MM.1S (cell line): ENCODE results near the gene C16orf92.

Experiments used
- DNase-seq: peaks from one replicate; pipeline ENCODE4 v3.0.0-alpha.2; 2015
- H2AFZ ChIP-seq: fragments of 300-600 bp; sonication (generic); 2 replicates; pipeline ENCODE4 v1.6.0; 2016; ENCODE audit warnings: antibody characterized with exemption, low read length
- H3F3A ChIP-seq: fragments of 300-600 bp; sonication (generic); 2 replicates; pipeline ENCODE4 v1.6.1; 2016; ENCODE audit warnings: mild to moderate bottlenecking, antibody characterized with exemption, low read length, moderate library complexity, mixed read lengths; ENCODE audit not compliant: insufficient read depth
- H3K27ac ChIP-seq: fragments of 300-600 bp; sonication (generic); 2 replicates; pipeline ENCODE4 v1.5.1; 2016; ENCODE audit warnings: mild to moderate bottlenecking, low read length
- H3K27me3 ChIP-seq: fragments of 300-600 bp; sonication (generic); replicated peaks from 2 replicates; pipeline ENCODE4 v1.6.0; 2016; ENCODE audit warnings: low read length; ENCODE audit not compliant: insufficient read depth
- H3K36me3 ChIP-seq: fragments of 300-600 bp; sonication (generic); replicated peaks from 2 replicates; pipeline ENCODE4 v1.6.1; 2016; ENCODE audit warnings: mild to moderate bottlenecking, low read length, mixed read lengths; ENCODE audit not compliant: insufficient read depth
- H3K4me1 ChIP-seq: fragments of 300-600 bp; sonication (generic); 2 replicates; pipeline ENCODE4 v1.6.1; 2016; ENCODE audit warnings: low read length, mixed read lengths
- H3K4me2 ChIP-seq: fragments of 300-600 bp; sonication (generic); 2 replicates; pipeline ENCODE4 v1.6.0; 2016; ENCODE audit warnings: low read depth, low read length
- H3K4me3 ChIP-seq: fragments of 300-600 bp; sonication (generic); 2 replicates; pipeline ENCODE4 v1.5.1; 2016; ENCODE audit warnings: low read length, mixed read lengths
- H3K79me2 ChIP-seq: fragments of 300-600 bp; sonication (generic); 2 replicates; pipeline ENCODE4 v1.6.1; 2016; ENCODE audit warnings: mixed run types, low read length, mixed read lengths
- H3K9ac ChIP-seq: fragments of 300-600 bp; sonication (generic); 2 replicates; pipeline ENCODE4 v1.6.1; 2016; ENCODE audit warnings: low read length, mixed read lengths
- H3K9me2 ChIP-seq: fragments of 300-600 bp; sonication (generic); replicated peaks from 2 replicates; pipeline ENCODE4 v1.6.1; 2016; ENCODE audit warnings: mild to moderate bottlenecking, low read length, mixed read lengths; ENCODE audit not compliant: insufficient read depth
- H3K9me3 ChIP-seq: fragments of 300-600 bp; sonication (generic); replicated peaks from 2 replicates; pipeline ENCODE4 v1.6.1; 2016; ENCODE audit warnings: mild to moderate bottlenecking, low read length, mixed read lengths; ENCODE audit not compliant: insufficient read depth
- H4K20me1 ChIP-seq: fragments of 300-600 bp; sonication (generic); 2 replicates; pipeline ENCODE4 v1.6.1; 2016; ENCODE audit warnings: mild to moderate bottlenecking, low read length, moderate library complexity, mixed read lengths; ENCODE audit not compliant: insufficient read depth
- EZH2 ChIP-seq: fragments of 300-600 bp; sonication (generic); optimal IDR thresholded peaks from 2 replicates; pipeline ENCODE3; 2017; ENCODE audit warnings: low read depth, mild to moderate bottlenecking, antibody characterized with exemption, low read length, mixed read lengths
- EZH2phosphoT487 ChIP-seq: fragments of 300-600 bp; sonication (generic); IDR thresholded peaks from 2 replicates; pipeline ENCODE4 v1.6.1; 2018; ENCODE audit warnings: antibody characterized with exemption, low read length
- TF ChIP-seq, protein P1 (sequence below): fragments of 300-600 bp; sonication (generic); IDR thresholded peaks from 2 replicates; pipeline ENCODE4 v1.5.1; 2016; ENCODE audit warnings: antibody characterized with exemption, low read length, mixed read lengths

The C16orf92 gene

DNA sequence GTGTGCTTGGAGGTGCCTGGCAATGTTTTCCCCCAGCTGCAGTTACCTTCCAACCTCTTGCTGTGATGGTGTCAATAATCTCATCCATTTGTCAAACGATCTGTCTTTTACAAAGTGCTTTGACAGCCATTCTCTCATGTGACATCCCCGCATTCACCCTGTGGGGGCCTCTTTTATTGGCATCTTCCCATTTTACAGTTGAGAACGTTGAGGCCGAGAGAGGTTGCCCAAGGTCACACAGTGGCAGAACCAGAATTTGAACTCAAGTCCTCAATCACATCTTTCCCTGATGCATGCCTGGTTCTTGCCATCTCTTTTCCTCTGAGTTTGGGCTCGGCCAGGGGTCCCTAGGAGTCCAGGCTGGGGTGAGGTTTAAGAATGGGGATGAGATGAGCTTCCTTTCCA lies 47.9 kb upstream of the C16orf92 start:
- H3K79me2 ChIP-seq, result peaks cover 45% of the 10 kb centered on the region
- H3K9me3 ChIP-seq, result no peaks in the 10 kb centered on the region
- TF ChIP-seq, protein P1, sequence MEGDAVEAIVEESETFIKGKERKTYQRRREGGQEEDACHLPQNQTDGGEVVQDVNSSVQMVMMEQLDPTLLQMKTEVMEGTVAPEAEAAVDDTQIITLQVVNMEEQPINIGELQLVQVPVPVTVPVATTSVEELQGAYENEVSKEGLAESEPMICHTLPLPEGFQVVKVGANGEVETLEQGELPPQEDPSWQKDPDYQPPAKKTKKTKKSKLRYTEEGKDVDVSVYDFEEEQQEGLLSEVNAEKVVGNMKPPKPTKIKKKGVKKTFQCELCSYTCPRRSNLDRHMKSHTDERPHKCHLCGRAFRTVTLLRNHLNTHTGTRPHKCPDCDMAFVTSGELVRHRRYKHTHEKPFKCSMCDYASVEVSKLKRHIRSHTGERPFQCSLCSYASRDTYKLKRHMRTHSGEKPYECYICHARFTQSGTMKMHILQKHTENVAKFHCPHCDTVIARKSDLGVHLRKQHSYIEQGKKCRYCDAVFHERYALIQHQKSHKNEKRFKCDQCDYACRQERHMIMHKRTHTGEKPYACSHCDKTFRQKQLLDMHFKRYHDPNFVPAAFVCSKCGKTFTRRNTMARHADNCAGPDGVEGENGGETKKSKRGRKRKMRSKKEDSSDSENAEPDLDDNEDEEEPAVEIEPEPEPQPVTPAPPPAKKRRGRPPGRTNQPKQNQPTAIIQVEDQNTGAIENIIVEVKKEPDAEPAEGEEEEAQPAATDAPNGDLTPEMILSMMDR, result no peak
- no peak for TF ChIP-seq EZH2phosphoT487
- no peak for TF ChIP-seq EZH2
- H4K20me1 ChIP-seq, result no peaks in the 10 kb centered on the region
- H3K36me3 ChIP-seq, result no peaks in the 10 kb centered on the region
- peak overlapping the region; percentile 87 for H3K4me2 ChIP-seq
- peak overlapping the region; percentile 93; the same call in 1 of the 2 replicates for H3K9ac ChIP-seq
- H3K9me2 ChIP-seq, result no peaks in the 10 kb centered on the region
- no peaks in the 10 kb centered on the region for H3K27me3 ChIP-seq
- no peaks in the 10 kb centered on the region for H3F3A ChIP-seq
- H3K4me1 ChIP-seq, result peaks cover 19% of the 10 kb centered on the region
- H2AFZ ChIP-seq, result no peak overlapping the region
- no peak for DNase-seq
- no peak overlapping the region for H3K27ac ChIP-seq
- H3K4me3 ChIP-seq, result peak overlapping the region; percentile 99

DNA sequence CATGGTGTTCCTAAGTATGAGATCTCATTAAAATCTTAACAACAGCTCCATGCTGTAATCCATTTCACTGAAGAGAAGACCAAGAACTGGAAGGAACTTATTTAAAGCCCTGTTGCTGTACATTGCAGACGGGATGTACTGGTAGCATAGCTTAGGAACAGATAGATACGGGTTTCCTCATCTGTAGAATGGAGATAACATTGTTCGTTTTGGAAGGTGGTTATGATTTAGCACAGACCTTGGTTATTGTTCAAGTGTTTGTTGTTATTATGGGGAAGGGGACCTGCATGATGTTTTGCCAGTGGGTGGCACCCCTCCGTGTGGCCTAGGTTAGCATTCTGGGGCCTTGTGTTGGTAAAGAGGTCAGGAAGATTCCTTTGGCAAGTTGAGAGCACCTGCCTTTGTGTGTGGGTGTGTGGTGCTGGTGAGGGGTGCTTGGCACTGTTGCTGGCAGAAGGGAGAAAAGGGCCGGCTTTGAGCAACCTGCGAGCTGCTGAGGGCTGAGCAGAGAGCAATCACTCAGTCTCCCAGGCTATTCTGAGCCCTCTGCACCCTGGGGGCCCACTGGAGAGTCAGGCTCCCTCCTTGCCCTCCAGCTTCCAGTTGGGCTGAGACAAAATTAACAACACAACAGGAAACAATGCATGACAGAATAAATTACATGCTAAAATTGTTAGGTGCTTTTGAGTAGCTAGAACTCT lies 47.0 kb upstream of the C16orf92 start:
- 0 out of 2 replicates have a peak, but pooled peaks cover 2% of the 10 kb centered on the region for H3K36me3 ChIP-seq

DNA sequence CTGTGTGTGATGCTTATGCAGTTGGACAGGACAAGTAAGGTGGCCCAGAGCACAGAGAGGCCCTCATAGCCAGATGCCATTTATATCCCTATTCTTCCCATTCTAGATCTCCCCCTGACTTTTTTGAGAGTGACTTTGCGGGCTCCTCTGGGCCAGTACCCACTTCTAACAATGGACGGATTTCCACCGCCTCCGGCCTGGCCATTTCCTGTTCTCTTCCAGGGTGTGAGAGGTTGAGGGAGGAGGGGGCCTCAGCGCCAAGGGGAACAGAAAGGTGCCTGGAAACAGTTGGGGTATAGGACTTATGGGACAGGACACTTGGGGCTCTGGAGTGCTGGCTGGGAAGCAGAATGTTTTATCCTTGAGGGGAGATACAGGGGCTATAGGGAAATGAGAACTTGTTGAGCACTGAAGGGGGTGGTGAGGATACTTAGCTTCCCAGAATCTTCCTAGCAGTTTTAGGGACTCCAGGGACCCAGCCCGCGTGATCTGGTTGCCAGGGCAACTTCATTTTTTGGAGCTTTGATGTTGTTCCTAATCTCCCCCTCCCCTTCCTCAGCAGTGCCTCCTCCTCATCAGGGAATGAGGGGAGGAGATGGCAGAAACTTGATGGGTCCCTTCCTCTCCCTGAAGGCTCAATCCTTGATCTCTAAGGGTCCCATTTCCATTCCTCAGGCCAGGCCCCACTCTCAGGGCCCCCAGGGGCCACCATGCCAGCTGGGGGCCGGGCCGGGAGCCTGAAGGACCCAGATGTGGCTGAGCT lies 45.8 kb upstream of the C16orf92 start:
- Histone ChIP-seq H2AFZ (no peak overlapping the region), H3K27me3 (no peaks in the 10 kb centered on the region), H4K20me1 (no peaks in the 10 kb centered on the region), H3K9me3 (no peaks in the 10 kb centered on the region), H3K9ac (no peak overlapping the region), H3K36me3 (peaks cover 2% of the 10 kb centered on the region; the same call in 1 of the 2 replicates), H3K4me3 (no peak overlapping the region), H3K9me2 (no peaks in the 10 kb centered on the region), H3K4me2 (no peak overlapping the region), H3K4me1 (peaks cover 19% of the 10 kb centered on the region), H3K79me2 (peaks cover 45% of the 10 kb centered on the region), H3F3A (no peaks in the 10 kb centered on the region), H3K27ac (no peak overlapping the region)
- DNase-seq, result no peak
- no peak for TF ChIP-seq EZH2

More for the DNA sequence above, 47.0 kb upstream of the C16orf92 start:
- Histone ChIP-seq H3F3A (no peaks in the 10 kb centered on the region), H3K9me3 (no peaks in the 10 kb centered on the region), H3K27ac (no peak overlapping the region), H3K9ac (peak overlapping the region; percentile 93; the same call in 1 of the 2 replicates), H3K4me1 (peaks cover 19% of the 10 kb centered on the region), H3K4me3 (peak overlapping the region; percentile 99; the same call in 1 of the 2 replicates), H3K79me2 (peaks cover 45% of the 10 kb centered on the region), H3K4me2 (peak overlapping the region; percentile 87), H2AFZ (no peak overlapping the region), H4K20me1 (no peaks in the 10 kb centered on the region), H3K9me2 (no peaks in the 10 kb centered on the region), H3K27me3 (no peaks in the 10 kb centered on the region)
- DNase-seq, result no peak
- TF ChIP-seq EZH2phosphoT487, result no peak
- TF ChIP-seq, protein P1, result no peak
- no peak for TF ChIP-seq EZH2
